GM21367 (cell line): ENCODE data around the gene RALGAPA1.
"Not testable (repeated sequence)": the region's sequence is repeated elsewhere in the genome, so short reads cannot be mapped to it uniquely, and the experiment has no call there.

Source experiments
- ATAC-seq: cut with Tn5 transposase; IDR thresholded peaks from one replicate; pipeline ENCODE4 v1.9.1; 2021; ENCODE audit not compliant: unreplicated experiment

Gene RALGAPA1

DNA sequence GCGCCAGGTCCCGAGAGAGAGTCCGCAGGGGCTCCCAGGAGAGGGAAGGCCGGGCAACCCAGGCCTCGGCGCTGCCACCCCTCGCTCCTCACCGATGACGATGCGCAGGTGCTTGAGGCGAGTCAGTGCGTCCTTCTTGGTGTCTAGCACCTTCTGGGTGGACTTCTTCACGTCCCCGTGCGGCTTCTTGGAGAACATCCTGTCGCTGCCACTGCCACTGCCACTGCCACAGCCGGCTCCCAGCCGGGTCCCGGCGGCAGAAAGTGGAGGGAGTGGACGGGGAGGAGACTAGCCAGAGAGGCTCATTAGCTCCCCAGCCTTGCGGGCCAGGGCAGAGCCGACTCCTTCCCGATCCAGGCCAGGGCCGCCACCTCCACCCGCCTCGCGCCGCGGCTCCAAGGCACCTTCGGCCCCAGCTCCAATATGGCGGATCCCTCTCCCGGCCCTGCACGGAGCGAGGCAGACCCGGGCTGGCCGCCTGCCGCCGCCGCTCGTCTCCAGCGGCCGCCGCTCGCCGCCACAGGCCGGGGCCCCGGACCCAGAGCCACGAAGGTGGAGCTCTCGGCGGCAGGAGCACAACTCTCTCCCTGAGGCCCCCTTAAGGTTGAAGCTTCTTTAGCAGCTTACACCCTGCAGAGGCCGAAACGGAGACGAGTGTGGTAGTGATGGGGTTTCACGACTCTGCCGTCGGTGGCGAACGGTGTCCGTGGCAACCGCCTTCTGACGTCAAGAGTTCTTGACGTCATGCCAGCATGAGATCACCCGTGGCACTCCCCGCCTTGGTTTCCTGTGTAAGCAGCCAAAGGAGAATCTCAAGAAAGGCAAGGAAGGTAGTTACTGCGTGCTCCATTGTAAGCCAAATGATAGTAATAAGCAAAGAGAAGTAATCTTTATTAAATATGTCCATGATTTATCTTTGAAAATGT lies at the start of gene RALGAPA1:
Gene RALGAPA1 (minus strand): TSS at position 658 of the 926 bp plus-strand sequence. CDS start 460 bp downstream, at position 198.
- peak; percentile 97 for ATAC-seq

DNA sequence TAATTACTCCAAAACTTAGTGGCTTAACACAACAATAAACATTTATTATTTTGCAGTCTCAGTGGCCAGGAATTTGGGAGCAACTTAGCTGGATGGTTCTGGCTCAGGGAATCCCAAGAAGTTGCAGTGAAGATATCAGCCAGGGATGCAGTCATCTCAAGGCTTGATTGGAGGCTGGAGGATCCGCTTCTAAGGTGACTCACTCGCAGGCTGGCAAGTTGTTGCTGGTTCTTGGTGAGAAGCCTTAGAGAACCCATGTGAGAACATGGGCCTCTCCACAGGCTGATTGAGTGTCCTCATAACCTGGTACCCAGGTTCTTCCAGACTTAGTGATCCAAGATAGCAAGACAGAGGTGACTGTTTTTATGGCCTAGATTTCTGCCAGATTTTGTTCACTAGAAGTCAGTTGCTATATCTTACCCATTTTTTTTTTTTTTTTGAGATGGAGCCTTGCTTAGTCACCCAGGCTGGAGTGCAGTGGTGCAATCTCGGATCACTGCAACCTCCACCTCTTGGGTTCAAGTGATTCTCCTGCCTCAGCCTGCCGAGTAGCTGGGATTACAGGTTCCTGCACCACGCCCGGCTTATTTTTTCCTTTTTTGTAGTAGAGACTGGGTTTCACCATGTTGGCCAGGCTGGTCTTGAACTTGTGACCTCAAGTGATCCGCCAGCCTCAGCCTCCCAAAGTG lies 49.6 kb upstream of the RALGAPA1 start:
- ATAC-seq: no peak

GRCh38 chr14:35855876-35856481 lies 46.9 kb upstream of the RALGAPA1 start:
- peak; percentile 96 for ATAC-seq

DNA sequence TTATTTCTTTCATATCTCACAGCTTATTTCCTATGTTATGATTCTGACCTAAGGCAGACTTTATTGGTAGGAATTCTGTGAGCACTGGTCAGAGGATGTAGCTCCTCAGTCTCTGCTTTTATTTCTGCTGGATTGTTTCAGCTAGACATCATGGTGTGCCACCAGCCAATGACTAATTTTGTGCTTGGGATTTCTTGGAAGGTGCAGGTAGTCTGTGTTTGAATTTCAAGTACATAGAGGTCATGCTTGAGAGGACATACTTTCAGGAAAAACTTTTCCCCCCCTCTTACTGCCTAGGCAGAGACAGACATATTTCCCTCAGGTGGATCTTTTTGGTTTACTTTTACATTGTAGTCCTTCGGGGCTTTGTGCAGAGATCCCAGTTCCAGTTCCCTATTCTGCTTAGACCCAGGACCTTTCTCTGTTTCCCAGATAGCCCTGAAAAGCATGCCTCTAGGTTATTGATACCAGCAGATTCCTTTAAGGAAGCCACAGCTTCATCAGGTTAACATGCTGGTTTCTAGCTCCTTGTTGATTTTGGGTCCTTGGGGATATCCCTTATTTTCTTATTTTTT lies 45.7 kb upstream of the RALGAPA1 start:
- ATAC-seq: no peak

DNA sequence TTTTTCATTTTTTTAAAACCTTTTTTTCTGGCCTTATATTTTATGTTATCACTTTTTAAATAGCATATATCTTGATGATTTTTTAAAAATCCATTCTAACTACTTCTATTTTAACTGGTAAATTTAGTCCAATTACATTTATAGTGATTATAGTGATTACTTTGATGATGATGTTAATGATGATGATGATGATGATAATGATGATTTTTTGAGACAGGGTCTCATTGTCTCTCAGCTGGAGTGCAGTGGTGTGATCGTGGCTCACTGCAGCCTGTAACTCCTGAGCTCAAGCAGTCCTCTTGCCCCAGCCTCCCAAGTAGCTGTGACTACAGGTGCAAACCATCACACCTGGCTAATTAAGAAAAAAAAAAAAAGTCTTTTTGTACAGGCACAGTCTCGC lies 44.1 kb upstream of the RALGAPA1 start:
- ATAC-seq: no peak

- no peak for ATAC-seq
Observed at GRCh38 chr14:35851823-35852222, 42.7 kb upstream of the RALGAPA1 start.

DNA sequence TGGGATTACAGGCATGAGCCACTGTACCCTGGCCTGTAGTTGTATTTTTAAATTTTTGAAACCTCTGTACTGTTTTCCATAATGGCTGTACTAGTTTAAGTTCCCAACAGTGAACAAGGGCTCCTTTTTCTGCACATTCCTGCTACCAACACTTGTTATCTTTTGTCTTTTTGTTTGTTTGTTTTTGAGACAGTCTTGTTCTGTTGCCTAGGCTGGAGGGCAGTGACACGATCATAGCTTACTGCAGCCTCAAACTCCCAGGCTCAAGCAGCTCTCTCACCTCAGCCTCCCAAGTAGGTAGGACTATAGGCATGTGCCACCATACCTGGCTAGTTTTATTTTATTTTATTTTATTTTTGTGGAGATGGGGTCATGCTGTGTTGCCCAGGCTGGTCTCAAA lies 40.0 kb upstream of the RALGAPA1 start:
- ATAC-seq: no peak

DNA sequence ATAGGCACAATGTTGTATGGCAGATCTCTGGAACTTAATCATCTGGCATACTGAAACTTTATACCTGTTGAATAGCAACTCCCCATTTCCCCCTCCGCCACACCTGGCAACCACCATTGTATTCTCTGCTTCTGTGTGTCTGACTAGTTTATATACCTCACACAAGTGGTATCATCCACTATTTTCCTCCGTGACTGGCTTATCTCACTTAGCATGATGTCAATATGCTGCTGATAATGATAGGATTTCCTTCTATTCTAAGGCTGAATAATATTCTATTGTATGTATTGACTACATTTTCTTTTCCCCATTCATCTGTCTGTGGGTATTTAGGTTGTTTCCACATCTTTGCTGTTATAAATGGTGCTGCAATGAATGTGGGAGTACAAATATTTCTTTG lies 38.5 kb upstream of the RALGAPA1 start:
- no peak for ATAC-seq

DNA sequence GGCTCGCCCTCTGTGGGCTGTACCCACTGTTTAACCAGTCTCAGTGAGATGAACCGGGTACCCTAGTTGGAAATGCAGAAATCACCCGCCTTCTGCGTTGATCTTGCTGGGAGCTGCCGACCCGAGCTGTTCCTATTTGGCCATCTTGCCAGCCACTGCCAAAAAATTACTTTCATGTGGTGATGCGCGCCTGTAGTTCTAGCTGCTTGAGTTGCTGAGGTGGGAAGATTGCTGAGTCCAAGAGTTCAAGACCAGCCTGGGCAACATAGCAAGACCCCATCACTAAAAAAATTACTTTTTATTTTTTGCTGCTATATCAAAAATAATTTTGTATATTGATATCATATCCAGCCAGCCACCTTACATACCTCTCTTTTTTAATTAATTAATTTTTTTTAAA lies 35.4 kb upstream of the RALGAPA1 start:
- ATAC-seq: no peak

GRCh38 chr14:35842245-35842644 lies 33.1 kb upstream of the RALGAPA1 start:
- ATAC-seq: not testable (repeated sequence)

- not testable (repeated sequence) for ATAC-seq
Observed at GRCh38 chr14:35841704-35842103, 32.6 kb upstream of the RALGAPA1 start.

DNA sequence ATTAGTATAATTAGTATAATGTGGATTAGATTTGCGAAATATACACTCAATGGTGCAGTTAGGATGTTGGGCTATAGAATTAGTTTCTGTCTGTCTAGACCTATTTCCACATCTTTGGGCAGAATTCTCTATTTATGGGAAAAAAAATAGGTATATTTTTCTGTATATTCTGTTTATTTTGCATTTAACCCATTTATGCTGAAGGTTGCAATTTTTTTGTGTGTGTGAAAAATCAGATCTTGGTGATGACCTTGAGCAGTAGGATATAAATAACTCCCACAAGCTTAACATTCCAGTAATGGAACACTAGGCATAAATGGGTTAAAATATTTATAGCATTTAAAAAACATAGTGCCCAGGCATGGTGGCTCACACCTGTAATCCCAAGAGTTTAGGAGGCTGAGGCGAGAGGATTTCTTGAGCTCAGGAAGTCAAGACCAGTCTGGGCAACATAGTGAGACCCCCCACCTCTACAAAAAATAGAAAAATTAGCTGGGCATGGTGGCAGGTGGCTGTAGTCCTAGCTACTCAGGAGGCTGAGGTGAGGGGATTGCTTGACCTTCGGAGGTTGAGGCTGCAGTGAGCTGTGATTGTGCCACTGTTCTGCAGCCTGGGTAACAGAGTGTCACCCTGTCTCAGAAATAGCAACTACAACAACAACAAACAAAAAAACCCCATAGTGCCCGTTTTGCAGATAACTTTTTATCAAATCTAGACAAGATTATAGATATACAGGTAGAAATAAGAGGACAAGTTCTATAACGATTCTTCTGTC lies 26.3 kb upstream of the RALGAPA1 start:
- no peak for ATAC-seq

DNA sequence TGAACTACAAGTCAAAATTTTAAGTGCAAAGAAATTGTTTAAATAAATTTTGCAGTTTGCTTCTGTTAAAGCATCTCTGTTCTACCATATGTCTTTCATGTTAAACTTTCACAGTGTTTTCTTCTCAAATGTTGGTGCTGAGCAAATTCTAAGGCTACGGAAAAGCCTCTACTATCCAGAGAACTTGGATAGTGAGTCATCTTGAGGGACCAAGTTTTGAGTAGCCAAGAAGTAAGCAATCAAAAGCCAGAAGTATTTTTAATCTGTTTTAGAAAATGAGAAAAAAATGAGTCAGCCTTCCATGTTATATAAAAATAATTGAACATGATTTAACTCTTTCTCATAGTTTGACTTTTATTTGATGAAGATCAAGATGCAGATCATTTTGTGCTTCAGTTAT lies 20.4 kb upstream of the RALGAPA1 start:
- ATAC-seq: no peak

DNA sequence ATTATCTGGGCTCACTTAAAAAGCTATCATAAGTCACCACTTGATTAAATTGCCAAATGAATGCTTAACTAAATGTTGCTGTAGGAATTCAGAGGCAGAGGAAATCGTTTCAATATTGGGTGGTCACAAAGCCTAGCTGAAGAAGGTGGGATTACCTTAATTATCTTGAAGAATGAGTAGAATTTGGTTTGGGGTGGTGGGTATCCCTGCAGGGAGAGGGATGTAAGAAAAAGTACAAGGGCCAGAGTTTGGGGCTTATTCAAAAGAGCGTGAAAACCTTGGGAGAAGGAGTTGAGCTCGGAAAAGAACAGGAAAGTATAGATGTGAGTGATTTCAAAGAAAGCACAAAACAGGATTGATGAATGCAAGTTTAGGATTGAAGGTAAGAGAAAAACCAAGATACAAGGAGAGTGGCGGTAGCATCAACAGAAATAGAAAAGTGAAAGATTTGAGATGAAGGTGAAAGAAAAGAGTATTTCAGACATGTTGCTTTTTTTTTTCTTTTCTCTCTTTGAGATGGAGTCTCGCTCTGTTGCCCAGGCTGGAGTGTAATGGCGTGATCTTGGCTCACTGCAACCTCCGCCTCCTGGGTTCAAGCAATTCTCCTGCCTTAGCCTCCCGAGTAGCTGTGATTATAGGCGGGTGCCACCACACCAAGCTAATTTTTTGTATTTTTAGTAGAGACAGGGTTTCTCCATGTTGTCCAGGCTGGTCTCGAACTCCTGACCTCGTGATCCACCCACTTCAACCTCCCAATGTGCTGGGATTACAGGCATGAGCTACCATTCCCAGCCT lies 18.8 kb upstream of the RALGAPA1 start:
- no peak for ATAC-seq

DNA sequence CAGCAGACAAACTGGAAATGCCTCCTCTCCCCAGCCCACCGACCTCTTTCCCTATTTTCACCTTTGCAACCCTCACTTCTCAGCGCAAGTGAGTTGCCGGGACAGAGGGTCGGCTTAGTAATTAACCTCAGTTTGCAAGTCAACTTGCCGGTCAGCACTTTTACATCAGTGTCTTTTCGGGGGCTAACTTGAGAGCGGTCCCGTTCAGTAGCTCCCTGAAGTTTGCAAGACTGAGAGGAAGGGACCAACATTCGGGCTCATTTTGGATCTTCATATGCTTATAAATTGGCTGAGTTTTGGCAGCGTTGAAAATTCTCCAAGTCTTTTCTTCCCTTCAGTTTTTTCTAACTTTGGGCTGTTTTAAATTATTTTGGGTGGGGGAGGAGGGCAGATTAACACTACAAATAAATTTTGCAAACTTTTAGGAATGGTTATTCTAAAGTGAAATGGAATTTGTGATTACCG lies 17.9 kb upstream of the RALGAPA1 start:
- ATAC-seq: no peak

DNA sequence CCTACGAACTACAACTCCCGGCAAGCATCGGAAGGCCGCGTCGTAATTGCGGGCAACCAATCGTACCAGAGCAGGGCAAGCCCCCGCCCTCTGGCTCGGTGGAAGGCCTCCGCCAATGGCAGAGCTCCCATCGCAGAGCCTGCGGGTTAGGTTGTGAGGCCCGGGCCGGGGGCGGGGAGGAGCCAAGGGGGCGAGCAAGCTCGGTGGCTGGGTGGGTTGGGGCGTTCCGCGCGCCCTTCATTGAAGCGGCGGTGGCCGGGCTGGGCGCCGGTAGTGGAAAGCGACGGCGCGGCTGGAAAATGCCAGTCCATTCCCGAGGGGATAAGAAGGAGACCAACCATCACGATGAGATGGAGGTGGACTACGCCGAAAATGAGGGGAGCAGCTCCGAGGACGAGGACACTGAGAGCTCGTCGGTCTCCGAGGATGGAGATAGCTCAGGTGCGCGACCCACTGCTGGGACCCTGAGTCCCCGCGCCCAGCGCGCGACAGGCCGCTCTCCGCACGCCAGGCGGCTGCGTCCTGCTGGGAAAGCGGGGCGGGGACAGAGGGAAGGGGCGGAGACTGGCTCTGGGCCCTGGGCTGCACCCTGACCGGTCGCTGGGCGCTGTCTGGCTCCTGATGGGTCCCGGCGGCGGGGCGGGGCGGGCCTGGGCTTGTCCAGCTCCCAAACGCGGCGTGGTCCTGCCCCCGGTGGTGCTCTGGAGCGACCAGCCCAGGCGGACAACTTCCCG lies 17.3 kb upstream of the RALGAPA1 start, which contains the start of gene BRMS1L:
Gene BRMS1L (plus strand): TSS at position 121 of the 734 bp plus-strand sequence. CDS start 179 bp downstream, at position 300.
- ATAC-seq: peak; percentile 97

- ATAC-seq: no peak
Observed at GRCh38 chr14:35825968-35826217, 16.8 kb upstream of the RALGAPA1 start.

GRCh38 chr14:35824446-35825165 lies 15.5 kb upstream of the RALGAPA1 start:
- ATAC-seq: not testable (repeated sequence)
